Esophagus (tissue), 2 donors: ENCODE measurements around the gene THEM4. TPM values are rescaled to one million over a fixed set of nuclear protein-coding genes. Genes with fewer than 3 reads are reported as not detected.
A peak's percentile ranks its signal among the peaks of the same experiment; 100 is the strongest.

ENCODE experiments used
- H3K27ac ChIP-seq, 2 donors: one replicate each; pipeline ENCODE4 v1.5.1; 2013; ENCODE audit warnings: low read depth in 2 of 2, mild to moderate bottlenecking in 2 of 2, inconsistent platforms in 1 of 2, low read length in 1 of 2, moderate library complexity in 1 of 2
- H3K27me3 ChIP-seq, 2 donors: one replicate each; pipeline ENCODE4 v1.6.1; 2013; ENCODE audit warnings: low read length in 2 of 2, control low read depth in 1 of 2, mild to moderate bottlenecking in 1 of 2; ENCODE audit not compliant: insufficient read depth in 2 of 2, control insufficient read depth in 1 of 2
- H3K36me3 ChIP-seq, 2 donors: one replicate each; pipeline ENCODE4 v1.6.1; 2013; ENCODE audit warnings: low read length in 1 of 2; ENCODE audit not compliant: control insufficient read depth in 2 of 2, insufficient read depth in 2 of 2
- H3K4me1 ChIP-seq, 2 donors: one replicate each; pipeline ENCODE4 v1.6.1; 2013; ENCODE audit warnings: low read length in 1 of 2; ENCODE audit not compliant: control insufficient read depth in 2 of 2, insufficient read depth in 2 of 2
- H3K4me3 ChIP-seq, 2 donors: one replicate each; pipeline ENCODE4 v1.5.1; 2013; ENCODE audit warnings: low read length in 2 of 2, mild to moderate bottlenecking in 2 of 2, low read depth in 1 of 2, moderate library complexity in 1 of 2
- H3K9me3 ChIP-seq, 2 donors: one replicate each; pipeline ENCODE4 v1.6.1; 2013; ENCODE audit warnings: mild to moderate bottlenecking in 2 of 2, low read depth in 1 of 2, low read length in 1 of 2, moderate library complexity in 1 of 2; ENCODE audit not compliant: control insufficient read depth in 2 of 2, insufficient read depth in 1 of 2
- WGBS, 2 donors: extraction: QIAGEN DNeasy Blood & Tissue Kit; methylation state at CpG; one replicate each; pipeline ENCODE4 v1.1.7; 2013; 5-methylcytosine and 5-hydroxymethylcytosine counted together
- polyA plus RNA-seq, 2 donors: library from polyadenylated mRNA; stranded (reverse); fragments of 200-250 nt; gene quantifications; one replicate each; pipeline ENCODE4 v1.2.3, GENCODE V29; 2013
- donor health status: healthy with polysubstance abuse.
- donor health status: Bipolar disorder and iron deficiency.

Gene THEM4
- polyA plus RNA-seq, 2 donors, result 5.5 to 7.2 TPM

- Histone ChIP-seq H3K36me3 (peaks cover 0 to 5% of the 10 kb centered on the region in 2 donors), H3K4me1 (peaks cover 0 to 7% of the 10 kb centered on the region in 2 donors), H3K4me3 (no peak overlapping the region), H3K9me3 (no peaks in the 10 kb centered on the region), H3K27me3 (no peaks in the 10 kb centered on the region), H3K27ac (no peak overlapping the region)
- 67 to 72% methylated on average over 7 of the region's 7 CpGs for WGBS, 2 donors
Measured at GRCh38 chr1:151867765-151868411, 41.4 kb downstream of the THEM4 start.

GRCh38 chr1:151867321-151867720 is 42.0 kb downstream of the THEM4 start:
- H3K4me1 ChIP-seq, result peaks cover 0 to 7% of the 10 kb centered on the region in 2 donors
- H3K27ac ChIP-seq, result no peak overlapping the region
- H3K9me3 ChIP-seq, result no peaks in the 10 kb centered on the region
- H3K27me3 ChIP-seq, result no peaks in the 10 kb centered on the region
- H3K4me3 ChIP-seq, result no peak overlapping the region
- H3K36me3 ChIP-seq, result peaks cover 0 to 5% of the 10 kb centered on the region in 2 donors
- 51 to 65% methylated on average over 2 of the region's 2 CpGs for WGBS, 2 donors

- 38 to 63% methylated on average over 2 of the region's 2 CpGs for WGBS, 2 donors
- Histone ChIP-seq H3K4me3 (no peak overlapping the region), H3K36me3 (peaks cover 0 to 5% of the 10 kb centered on the region in 2 donors), H3K9me3 (no peaks in the 10 kb centered on the region), H3K27me3 (no peaks in the 10 kb centered on the region), H3K27ac (no peak overlapping the region), H3K4me1 (peaks cover 7 to 12% of the 10 kb centered on the region in 2 donors)
Measured at GRCh38 chr1:151864411-151864810, 44.9 kb downstream of the THEM4 start.

- H3K4me3 ChIP-seq, result no peak overlapping the region
- H3K9me3 ChIP-seq, result no peaks in the 10 kb centered on the region
- H3K27ac ChIP-seq, result no peak overlapping the region
- H3K27me3 ChIP-seq, result no peaks in the 10 kb centered on the region
- peaks cover 7 to 19% of the 10 kb centered on the region in 2 donors for H3K4me1 ChIP-seq
- peaks cover 0 to 5% of the 10 kb centered on the region in 2 donors for H3K36me3 ChIP-seq
Measured at GRCh38 chr1:151862604-151863003, 46.7 kb downstream of the THEM4 start.

GRCh38 chr1:151860504-151861187 is 48.7 kb downstream of the THEM4 start:
- no peaks in the 10 kb centered on the region for H3K9me3 ChIP-seq
- H3K27me3 ChIP-seq, result no peaks in the 10 kb centered on the region
- no peak overlapping the region for H3K4me3 ChIP-seq
- 66 to 71% methylated on average over 7 of the region's 7 CpGs for WGBS, 2 donors
- H3K4me1 ChIP-seq, result peaks cover 7 to 21% of the 10 kb centered on the region in 2 donors
- peaks cover 0 to 5% of the 10 kb centered on the region in 2 donors for H3K36me3 ChIP-seq
- no peak overlapping the region for H3K27ac ChIP-seq

- Histone ChIP-seq H3K27me3 (no peaks in the 10 kb centered on the region), H3K27ac (no peak overlapping the region), H3K4me1 (peaks cover 7 to 21% of the 10 kb centered on the region in 2 donors), H3K4me3 (no peak overlapping the region), H3K9me3 (no peaks in the 10 kb centered on the region), H3K36me3 (peaks cover 0 to 2% of the 10 kb centered on the region in 2 donors)
- 81 to 89% methylated on average over 6 of the region's 6 CpGs for WGBS, 2 donors
Measured at GRCh38 chr1:151859891-151860293, 49.4 kb downstream of the THEM4 start.

GRCh38 chr1:151858886-151859665 is 50.2 kb downstream of the THEM4 start:
- no peaks in the 10 kb centered on the region for H3K27me3 ChIP-seq
- H3K36me3 ChIP-seq, result no peaks in the 10 kb centered on the region
- H3K4me1 ChIP-seq, result peaks cover 2 to 21% of the 10 kb centered on the region in 2 donors
- no peaks in the 10 kb centered on the region for H3K9me3 ChIP-seq
- no peak overlapping the region for H3K4me3 ChIP-seq
- WGBS, 2 donors, result 87 to 88% methylated on average over 6 of the region's 6 CpGs
- H3K27ac ChIP-seq, result peak overlapping the region in 1 of 2 donors; percentile 49

GRCh38 chr1:151858030-151858746 is 51.1 kb downstream of the THEM4 start:
- Histone ChIP-seq H3K36me3 (no peaks in the 10 kb centered on the region), H3K27me3 (no peaks in the 10 kb centered on the region), H3K9me3 (no peaks in the 10 kb centered on the region), H3K4me1 (peaks cover 6 to 25% of the 10 kb centered on the region in 2 donors), H3K27ac (peak overlapping the region; percentile 53 to 67), H3K4me3 (no peak overlapping the region)
- 49 to 57% methylated on average over 3 of the region's 3 CpGs for WGBS, 2 donors

GRCh38 chr1:151855933-151856332 is 53.4 kb downstream of the THEM4 start:
- H3K27ac ChIP-seq, result no peak overlapping the region
- H3K4me3 ChIP-seq, result no peak overlapping the region
- H3K9me3 ChIP-seq, result peaks cover 0 to 2% of the 10 kb centered on the region in 2 donors
- peaks cover 8 to 20% of the 10 kb centered on the region in 2 donors for H3K4me1 ChIP-seq
- H3K27me3 ChIP-seq, result no peaks in the 10 kb centered on the region
- H3K36me3 ChIP-seq, result no peaks in the 10 kb centered on the region
- 23 to 36% methylated on average over 4 of the region's 4 CpGs for WGBS, 2 donors
